GM18873 (cell line): ENCODE measurements around the gene TDRD9.
"Not testable (repeated sequence)": the region's sequence is repeated elsewhere in the genome, so short reads cannot be mapped to it uniquely, and the experiment has no call there.

Experiments used
- ATAC-seq: cut with Tn5 transposase; IDR thresholded peaks from one replicate; pipeline ENCODE4 v1.9.1; 2021; ENCODE audit warnings: mild to moderate bottlenecking, moderate library complexity, moderate number of reproducible peaks; ENCODE audit not compliant: unreplicated experiment, low FRiP score

TDRD9 gene, protein sequence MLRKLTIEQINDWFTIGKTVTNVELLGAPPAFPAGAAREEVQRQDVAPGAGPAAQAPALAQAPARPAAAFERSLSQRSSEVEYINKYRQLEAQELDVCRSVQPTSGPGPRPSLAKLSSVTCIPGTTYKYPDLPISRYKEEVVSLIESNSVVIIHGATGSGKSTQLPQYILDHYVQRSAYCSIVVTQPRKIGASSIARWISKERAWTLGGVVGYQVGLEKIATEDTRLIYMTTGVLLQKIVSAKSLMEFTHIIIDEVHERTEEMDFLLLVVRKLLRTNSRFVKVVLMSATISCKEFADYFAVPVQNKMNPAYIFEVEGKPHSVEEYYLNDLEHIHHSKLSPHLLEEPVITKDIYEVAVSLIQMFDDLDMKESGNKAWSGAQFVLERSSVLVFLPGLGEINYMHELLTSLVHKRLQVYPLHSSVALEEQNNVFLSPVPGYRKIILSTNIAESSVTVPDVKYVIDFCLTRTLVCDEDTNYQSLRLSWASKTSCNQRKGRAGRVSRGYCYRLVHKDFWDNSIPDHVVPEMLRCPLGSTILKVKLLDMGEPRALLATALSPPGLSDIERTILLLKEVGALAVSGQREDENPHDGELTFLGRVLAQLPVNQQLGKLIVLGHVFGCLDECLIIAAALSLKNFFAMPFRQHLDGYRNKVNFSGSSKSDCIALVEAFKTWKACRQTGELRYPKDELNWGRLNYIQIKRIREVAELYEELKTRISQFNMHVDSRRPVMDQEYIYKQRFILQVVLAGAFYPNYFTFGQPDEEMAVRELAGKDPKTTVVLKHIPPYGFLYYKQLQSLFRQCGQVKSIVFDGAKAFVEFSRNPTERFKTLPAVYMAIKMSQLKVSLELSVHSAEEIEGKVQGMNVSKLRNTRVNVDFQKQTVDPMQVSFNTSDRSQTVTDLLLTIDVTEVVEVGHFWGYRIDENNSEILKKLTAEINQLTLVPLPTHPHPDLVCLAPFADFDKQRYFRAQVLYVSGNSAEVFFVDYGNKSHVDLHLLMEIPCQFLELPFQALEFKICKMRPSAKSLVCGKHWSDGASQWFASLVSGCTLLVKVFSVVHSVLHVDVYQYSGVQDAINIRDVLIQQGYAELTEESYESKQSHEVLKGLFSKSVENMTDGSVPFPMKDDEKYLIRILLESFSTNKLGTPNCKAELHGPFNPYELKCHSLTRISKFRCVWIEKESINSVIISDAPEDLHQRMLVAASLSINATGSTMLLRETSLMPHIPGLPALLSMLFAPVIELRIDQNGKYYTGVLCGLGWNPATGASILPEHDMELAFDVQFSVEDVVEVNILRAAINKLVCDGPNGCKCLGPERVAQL (N-terminal part only)

DNA sequence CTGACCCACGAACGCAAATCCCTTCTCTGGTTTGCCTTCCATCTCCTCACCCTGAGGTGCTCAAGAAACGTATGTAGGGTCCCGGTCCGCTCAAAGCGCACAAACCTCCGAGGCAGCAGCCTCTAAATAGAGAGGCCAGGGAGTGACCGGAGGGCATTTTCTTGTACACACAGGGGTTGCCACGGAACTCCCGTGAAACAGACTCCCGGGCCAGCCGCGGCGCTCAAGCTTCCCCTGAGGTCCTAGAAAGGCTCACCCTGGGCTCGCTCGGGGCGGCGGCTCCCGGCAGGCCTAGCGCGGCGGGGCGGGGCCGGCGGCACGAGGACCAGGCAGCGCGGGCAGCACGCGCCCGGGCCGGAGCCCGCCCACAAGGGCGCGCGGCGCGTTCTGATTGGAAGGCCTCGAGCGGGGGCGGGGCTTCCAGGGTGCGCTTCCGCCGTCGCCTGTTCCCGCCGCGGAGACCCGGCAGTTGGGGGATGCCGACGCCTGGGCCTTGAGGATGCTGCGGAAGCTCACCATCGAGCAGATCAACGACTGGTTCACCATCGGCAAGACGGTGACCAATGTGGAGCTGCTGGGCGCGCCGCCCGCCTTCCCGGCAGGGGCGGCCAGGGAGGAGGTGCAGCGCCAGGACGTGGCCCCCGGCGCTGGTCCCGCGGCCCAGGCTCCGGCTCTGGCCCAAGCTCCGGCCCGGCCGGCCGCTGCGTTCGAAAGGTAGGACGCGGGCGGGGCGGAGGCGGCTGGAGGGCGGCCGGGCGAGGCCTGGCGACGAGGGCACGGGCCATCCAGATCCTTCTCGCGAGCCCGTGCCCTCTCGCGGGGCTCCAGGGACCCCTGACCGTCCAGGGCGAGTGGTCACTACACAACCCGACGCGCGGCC lies at the start of gene TDRD9:
Gene TDRD9, plus strand, starts transcription at position 446 of the 880 bp plus-strand sequence. Its CDS starts 54 bp downstream, at position 500.
- ATAC-seq, result no peak

DNA sequence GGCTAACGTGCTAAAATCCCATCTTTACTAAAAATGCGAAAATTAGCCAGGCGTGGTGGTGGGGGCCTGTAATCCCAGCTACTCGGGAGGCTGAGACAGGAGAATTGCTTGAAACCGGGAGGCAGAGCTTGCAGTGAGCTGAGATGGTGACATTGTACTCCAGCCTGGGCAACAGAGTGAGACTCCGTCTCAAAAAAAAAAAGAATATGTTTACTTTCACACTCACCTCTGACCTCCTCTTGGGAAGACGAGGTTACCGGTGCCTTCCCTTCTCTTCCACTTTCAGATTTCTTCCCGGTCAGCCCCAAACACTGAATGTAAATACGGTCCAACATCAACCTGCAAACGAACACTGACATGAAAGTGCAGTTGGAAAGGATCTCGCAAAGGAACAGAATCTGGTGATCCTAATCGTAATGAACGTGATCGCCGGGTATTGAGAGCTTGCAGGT lies 49.1 kb upstream of the TDRD9 start:
- no peak for ATAC-seq

DNA sequence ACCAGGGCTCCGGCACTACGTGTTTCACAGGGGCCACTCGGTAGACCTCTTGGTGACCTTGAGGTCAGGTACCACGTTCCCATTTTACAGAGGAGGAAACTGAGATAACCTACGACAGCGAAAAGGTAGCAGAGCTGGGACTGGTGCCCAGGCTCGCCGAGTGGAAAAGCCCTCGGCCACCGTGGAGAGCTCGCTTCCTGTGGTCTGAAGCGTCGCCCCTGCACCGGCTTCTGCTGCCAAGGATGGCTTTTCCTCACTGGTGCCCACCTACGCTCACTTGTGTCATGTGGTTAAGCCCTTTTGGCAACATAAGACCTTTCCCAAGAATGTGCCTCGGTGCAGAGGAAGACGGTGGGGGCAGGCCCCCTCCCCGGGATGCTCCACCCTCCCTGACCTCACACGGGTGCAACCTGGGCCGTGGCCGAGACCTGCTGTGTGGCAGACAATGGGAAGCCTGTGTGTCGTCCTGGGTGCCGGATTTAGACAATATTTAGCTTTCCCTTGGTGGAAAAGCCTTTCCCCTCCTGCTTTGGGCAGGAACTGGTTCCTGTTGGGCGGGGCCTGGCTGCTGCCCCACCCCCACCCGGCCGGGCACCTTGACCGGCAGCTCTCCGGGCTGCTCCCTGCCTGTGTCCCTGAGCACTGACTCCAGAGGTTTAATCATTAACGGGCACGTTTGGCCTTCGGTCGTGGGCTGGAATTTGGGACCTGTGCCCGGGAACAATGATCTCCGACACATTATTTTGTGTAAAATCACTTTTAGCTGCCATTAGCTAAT lies 48.5 kb upstream of the TDRD9 start:
- ATAC-seq, result no peak

DNA sequence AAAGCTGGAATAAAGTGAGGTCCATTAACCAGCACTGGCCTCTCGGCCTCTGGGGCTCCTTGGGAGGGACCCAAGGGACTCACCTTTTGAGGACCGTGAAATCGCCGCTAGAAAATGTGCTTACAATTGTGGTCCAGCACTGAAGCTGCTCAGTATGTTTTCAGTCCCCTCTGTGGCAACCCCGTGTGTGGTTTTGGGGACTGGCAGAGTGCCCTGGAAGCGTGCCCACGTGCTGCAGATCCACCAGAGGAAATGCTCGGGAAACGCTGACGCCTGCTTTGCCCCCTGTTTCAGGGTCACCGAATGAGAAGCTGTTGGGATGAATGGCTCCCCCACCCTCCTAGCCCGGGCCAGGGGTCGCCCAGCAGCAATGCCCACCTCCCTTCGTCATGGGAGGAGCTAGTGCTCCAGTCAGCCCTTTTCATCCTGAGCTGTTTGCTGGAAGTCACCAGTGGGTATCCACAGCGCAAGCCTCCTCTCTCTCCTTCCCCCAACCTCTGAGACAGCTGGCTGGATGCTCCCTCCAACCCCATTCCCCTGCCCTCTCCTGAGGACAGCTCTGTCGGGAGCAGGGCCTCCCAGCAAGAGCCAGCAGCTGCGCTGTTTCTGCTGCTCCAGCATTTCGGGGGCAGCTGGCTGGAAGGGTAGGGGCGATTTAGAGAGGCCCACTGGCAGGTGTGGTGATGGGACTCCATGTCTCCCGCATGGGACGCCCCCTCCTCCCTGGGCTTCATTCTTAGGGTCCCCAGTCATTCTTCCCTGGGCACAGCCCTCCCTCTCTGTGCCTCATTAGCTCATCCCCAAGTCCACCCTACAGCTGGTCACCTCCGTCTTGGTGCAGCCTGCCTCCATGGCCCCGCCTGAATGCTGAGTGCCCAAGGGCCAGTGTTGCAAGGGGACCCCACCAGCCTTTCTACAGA lies 47.6 kb upstream of the TDRD9 start:
- no peak for ATAC-seq

DNA sequence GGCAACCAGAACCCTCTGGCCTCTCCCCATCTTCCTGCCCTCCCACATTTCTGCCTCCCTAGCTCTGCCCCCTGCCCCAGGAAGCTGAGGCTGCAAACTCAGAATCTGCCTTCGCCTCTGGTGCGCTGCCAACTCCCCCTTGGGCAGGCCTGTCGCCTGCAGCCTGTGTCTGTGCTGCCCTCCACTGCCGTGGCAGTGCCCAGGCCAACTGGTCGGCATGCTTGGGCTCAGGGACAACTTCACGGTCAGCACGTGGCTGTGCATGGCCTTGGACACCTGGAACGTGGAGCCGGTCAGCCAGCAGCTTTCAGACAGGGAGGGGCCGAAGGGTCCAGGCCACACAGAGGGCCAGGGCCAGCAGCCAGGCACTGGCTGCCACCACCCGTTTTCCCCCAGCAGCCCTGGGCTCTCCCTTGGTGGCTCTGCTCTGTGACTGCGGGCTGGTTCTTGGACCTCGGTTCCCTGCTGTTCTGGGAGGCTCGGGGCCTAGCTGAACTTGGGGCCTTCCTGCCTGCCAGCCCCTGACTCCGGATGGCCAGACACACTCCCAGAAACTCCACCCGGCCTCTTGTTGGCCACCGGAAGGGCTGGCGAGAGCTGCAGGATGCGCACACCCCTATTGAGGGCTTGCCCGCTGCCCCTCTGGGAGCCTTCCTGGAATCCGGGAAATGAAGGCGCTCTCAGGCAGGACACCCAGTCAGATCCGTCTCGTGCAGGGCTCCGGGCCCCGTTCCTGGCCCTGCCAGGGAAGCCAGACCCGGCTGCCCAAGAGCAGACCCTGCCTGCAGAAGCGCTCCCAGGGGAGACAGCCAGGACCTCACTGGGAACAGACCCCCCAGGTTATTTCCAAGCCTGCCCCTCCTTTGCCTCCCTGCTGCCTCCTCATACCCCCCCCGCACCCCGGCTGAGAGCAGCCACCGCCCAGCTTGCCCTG lies 46.7 kb upstream of the TDRD9 start:
- ATAC-seq, result no peak

DNA sequence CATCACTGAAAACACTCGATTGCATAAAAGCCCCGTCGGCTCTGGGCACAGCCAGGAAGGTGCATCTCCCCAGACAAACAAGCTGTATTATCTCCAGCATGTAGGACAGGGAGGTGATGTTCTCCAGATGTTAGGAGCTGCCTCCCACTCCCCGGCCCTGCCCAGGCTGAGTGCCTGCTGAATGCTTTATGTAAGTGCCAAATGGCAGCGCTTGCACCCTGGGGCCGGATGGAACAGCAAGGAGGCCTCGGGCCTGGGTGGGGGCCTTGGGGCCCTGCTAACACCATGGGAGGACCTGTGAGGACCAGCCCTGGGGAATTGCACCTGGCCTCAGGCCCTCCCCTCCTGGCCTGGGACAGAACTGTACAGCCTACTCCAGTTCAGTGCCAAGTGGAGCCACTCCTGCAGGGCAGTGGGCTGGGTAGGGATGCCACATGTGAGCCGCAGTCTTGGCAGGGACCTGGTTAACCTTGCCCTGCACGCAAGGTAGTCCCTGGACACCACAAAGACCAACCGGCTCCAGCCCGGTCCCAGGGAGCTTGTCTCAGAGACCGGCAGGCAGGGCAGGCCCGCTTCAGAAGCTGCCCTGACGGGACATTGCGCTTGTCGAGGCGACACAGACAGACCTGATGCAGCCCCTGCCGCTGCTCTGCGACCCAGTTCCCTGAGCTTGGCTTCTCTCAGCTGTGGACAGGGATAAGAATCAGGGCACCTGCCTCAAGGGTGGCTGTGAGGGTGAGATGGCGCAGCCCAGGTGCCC lies 45.6 kb upstream of the TDRD9 start:
- no peak for ATAC-seq

DNA sequence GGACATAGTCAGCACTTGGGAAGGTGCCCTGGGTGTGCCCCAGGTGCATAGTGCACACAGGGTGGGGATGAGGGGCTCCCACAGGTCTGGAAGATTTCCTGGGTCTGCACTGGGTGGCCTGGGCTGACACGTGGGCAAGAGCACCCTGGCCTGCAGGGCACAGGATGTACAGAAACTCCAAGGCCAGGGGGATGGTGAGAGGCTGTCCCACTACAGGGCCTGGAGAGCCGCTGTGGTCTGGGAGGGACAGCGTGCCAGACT lies 45.1 kb upstream of the TDRD9 start:
- ATAC-seq, result no peak

DNA sequence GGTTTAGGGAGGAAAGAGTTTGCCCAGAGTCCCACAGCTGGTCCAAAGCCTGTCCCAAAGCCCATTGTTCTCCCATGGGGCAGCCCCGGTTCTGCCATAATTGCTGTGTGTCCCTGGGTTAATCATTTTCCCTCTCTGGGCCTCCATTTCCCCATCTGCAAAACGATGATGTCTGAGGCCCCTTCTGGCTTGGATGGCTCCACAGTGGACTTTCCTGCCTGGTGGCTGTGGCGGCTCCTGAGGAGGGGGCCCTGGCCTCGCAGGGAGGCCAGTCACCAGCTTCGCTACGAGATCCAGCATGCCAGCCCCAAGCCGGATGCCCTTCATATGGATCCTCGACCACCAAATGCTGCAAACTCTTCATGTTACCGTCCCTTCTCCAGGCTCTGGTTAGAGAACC lies 43.4 kb upstream of the TDRD9 start:
- ATAC-seq, result no peak

DNA sequence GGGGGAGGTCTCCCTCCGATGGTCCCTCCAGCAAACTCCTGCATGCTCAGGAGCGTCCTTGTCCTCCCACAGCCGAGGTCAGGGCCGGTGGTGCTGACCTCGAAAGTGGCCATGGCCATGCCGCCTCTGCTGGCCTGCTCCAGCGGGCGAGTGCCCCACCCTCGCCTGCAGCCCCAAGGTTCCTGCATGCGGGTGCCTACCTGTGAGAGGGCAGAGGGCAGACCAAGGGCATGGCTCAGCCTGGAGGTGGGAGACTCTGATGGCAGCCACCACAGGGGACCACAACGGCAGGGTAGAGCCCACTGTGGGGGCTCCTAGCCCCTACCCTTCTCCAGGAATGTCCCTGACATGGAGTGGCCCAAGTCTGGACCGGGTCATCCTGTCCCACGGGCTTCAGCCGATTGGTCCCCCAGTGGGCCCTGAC lies 42.7 kb upstream of the TDRD9 start:
- no peak for ATAC-seq

DNA sequence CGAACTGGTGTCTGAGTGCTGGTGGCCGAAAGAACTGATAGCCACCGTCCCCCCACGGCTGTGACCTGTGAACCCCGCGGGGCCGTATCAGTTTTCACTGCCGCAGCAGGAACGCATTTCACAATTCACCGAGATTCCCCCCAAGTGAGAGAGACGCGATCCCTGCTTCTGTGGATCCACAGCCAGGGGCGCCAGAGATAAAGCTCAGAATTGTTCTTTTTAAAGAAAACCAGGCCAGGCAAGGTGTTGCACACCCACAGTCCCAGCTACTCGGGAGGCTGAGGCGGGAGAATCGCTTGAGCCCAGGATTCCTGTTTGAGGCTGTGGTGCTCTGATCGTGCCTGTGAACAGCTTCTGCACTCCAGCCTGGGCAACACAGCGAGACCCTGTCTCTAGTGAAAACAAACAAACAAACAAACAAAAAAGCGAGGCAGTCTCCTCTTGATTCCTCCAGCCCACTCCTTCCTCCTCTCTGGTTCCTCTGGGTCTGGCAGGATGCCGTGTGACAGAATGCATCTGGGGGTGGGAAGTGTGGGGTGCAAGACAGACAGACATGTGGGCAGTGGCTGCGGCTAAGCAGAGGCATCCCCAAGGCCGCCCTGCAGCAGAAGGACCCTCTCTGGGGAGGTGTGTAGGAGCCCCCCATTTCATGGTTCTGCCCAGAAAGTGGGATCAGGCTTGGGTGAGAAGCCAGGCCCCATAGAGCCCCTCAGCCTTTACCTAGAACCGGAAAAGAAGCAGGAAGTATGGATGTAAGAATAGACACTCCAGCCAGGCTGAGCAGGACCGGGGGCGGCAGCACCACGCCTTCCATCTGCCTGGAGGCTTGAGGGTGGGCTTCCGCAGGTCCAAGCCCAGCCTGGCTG lies 41.7 kb upstream of the TDRD9 start:
- no peak for ATAC-seq

DNA sequence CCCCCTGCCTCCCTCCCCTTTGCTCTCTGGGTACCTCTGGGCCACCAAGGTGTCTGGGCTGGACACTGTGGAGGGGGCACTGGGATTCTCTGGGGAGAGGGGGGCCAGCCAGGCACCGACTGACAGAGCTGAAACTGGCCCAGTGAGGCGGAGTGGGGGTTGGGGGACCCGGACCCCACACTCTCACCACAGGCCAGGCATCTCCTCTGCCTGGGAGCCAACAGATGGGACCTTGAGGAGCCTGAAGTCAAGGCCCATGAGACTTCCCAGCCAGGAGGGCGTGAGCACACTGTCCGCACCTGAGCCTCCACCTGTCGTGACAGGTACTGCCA lies 41.1 kb upstream of the TDRD9 start:
- no peak for ATAC-seq

DNA sequence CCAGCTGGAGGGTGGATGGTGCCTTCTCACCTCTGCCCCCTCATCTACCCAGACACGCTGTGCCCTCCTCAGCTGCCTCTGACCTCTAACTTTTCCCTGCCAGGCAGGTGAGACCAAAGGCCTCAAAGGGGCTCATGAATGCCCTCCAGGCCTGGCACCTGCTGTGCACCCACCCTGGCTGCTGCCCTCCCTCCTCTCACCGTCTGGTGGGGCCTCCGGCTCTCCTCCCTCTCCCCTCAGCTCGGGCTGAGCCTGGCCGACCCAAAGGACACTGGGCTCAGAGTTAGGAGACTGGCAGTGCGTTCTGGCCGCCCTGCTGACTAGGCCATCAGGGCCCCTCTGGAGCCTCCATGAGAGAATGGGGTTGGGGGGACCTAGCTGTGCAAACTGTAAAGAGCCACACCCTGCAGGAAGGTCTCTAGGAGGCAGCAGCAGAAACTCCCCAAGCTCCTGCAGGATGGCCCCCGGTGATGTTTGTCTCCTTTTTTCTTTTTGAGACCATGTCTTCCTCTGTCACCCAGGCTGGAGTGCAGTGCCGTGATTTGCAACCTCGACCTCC lies 40.6 kb upstream of the TDRD9 start:
- no peak for ATAC-seq

DNA sequence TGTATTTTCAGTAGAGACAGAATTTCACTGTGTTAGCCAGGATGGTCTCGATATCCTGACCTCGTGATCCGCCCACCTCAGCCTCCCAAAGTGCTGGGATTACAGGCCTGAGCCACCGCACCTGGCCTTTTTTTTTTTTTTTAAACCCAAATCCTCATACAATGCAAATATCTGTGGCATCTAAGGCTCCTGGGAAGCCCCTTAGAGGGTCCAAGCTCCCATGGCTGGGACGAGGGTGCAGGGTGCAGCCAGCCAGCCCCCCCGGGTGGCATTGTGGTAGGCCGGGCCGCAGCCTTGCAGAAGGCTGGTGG lies 39.3 kb upstream of the TDRD9 start:
- ATAC-seq, result not testable (repeated sequence)

DNA sequence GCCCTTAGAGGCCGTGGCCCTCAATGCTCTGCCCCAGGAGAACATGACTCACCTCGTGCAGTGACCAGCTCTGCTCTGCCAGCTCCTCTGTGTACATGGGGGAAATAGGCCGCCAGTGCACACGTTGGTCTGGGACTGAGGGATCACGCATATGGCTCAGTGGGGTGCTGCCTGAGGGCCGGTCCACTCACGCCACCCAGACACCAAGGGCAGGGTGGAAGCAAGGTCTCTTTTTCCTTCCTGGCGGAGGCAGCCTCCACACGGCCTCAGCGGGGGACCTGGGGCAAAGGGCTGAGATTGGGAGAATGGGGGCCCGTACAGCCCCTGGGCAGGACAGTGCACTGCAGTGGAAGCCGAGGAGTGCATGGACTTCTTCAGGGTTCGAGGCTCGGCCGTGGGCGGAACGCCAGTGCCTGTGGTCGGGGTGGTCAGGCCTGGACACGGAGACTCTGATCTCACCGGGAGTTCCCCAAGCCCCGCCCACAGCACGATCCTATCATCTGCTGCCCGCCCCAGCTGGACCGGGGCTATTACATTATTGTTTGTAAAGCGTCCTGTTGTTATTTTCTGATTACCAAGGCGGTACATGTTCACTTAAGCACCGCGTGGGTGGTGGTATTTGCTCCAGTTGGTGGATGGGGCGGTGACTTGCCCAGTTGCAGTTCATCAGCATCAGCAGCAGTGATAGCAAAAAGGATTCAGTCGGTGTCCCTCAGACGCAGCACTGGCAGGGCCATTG lies 38.8 kb upstream of the TDRD9 start:
- ATAC-seq, result no peak

DNA sequence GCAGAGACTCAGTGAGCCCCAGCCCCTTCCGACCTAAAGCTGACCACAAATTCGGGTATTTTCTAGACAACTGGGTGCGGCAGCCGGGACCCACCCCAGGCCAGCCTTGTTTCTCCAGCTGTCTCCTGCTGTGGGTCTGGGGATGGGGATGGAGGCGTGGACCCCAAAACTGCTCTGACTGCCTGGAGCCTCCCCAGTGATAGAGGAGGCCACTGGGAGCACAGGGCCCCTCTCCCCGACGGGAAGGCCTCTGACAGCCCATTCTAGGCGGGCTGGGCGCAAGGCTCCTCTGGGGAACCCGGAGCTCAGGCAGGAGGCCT lies 38.2 kb upstream of the TDRD9 start:
- no peak for ATAC-seq
